Endothelial cell of umbilical vein (primary cell): Measurements from ENCODE around the gene CASP12.

ENCODE experiments used
- EZH2 ChIP-seq: IDR thresholded peaks from 2 replicates; pipeline ENCODE4 v1.6.1; 2012; ENCODE audit warnings: borderline replicate concordance, low read depth, mild to moderate bottlenecking, moderate library complexity, low read length, inconsistent platforms; ENCODE audit not compliant: severe bottlenecking
- JUN ChIP-seq: IDR thresholded peaks from 2 replicates; pipeline ENCODE4 v1.6.1; 2011; ENCODE audit warnings: borderline replicate concordance, low read depth; ENCODE audit not compliant: insufficient read length, insufficient read depth
- MYC ChIP-seq: IDR thresholded peaks from one replicate; pipeline ENCODE4 v1.6.1; 2011; ENCODE audit warnings: mild to moderate bottlenecking, low read depth, low read length
- POLR2A ChIP-seq: IDR thresholded peaks from 2 replicates; pipeline ENCODE4 v1.6.1; 2012; ENCODE audit warnings: low read depth, mild to moderate bottlenecking, control low read depth, low read length
- POLR2AphosphoS5 ChIP-seq: IDR thresholded peaks from 2 replicates; pipeline ENCODE4 v1.6.1; 2012; ENCODE audit warnings: low read depth, mild to moderate bottlenecking, control low read depth, low read length, moderate library complexity; ENCODE audit not compliant: insufficient read depth
- TF ChIP-seq, protein P1 (sequence below), 2 donors: IDR thresholded peaks; 1 replicate in 1 of 2; 2 replicates in 1 of 2; pipeline ENCODE4 v1.5.1; 2011; ENCODE audit warnings: low read length in 2 of 2, mild to moderate bottlenecking in 2 of 2, moderate library complexity in 2 of 2, control low read depth in 1 of 2, inconsistent platforms in 1 of 2, low read depth in 1 of 2; ENCODE audit not compliant: insufficient read depth in 1 of 2; ENCODE audit errors: extremely low read depth in 1 of 2
- TF ChIP-seq, protein P2 (sequence below): IDR thresholded peaks from 2 replicates; pipeline ENCODE4 v1.6.1; 2011; ENCODE audit not compliant: insufficient read depth, insufficient read length

DNA sequence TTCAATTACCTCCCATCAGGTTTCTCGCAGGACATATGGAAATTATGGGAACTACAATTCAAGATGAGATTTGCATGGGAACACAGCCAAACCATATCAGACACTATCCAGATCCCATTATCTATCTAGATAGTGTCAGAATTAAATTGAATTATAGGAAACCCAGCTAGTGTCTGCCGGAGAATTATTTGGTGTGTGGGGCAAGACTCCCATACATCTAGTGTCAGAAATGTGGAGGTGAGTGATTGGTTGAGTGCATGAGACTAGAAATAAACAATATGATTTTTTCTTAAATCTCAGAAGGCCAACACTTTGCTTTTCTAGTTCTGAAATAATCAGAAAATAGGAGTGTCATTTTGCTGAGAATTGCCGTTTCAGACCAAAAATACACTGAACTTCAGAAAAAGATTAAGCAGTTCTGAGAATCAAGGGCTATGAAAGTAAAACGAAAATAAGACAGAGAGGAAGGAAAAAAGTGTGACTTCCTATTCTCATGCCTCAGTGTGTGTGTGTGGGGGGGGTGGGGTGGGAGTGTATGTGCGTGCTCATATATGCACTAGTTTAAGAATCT is 21.3 kb downstream of the CASP12 start:
- TF ChIP-seq EZH2 (no peak), JUN (no peak), POLR2A (no peak), MYC (no peak), POLR2AphosphoS5 (no peak)
- TF ChIP-seq, protein P1, sequence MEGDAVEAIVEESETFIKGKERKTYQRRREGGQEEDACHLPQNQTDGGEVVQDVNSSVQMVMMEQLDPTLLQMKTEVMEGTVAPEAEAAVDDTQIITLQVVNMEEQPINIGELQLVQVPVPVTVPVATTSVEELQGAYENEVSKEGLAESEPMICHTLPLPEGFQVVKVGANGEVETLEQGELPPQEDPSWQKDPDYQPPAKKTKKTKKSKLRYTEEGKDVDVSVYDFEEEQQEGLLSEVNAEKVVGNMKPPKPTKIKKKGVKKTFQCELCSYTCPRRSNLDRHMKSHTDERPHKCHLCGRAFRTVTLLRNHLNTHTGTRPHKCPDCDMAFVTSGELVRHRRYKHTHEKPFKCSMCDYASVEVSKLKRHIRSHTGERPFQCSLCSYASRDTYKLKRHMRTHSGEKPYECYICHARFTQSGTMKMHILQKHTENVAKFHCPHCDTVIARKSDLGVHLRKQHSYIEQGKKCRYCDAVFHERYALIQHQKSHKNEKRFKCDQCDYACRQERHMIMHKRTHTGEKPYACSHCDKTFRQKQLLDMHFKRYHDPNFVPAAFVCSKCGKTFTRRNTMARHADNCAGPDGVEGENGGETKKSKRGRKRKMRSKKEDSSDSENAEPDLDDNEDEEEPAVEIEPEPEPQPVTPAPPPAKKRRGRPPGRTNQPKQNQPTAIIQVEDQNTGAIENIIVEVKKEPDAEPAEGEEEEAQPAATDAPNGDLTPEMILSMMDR (IDR thresholded peaks at IDR 0.05; ENCODE audit: extremely low read depth in 1 of 2, insufficient read depth in 1 of 2, low read depth in 1 of 2, low read length in 2 of 2): no peak
- TF ChIP-seq, protein P2, sequence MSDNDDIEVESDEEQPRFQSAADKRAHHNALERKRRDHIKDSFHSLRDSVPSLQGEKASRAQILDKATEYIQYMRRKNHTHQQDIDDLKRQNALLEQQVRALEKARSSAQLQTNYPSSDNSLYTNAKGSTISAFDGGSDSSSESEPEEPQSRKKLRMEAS: no peak
